WTC11 (cell line): ENCODE measurements around the gene CREB3L1. TPM values are rescaled to one million over a fixed set of nuclear protein-coding genes. Genes with fewer than 3 reads are reported as not detected.

Source experiments
- ATAC-seq: fragments of 200-7000 bp; cut with Tn5 transposase; 2 replicates; pipeline ENCODE4 v1.10.0; 2021; ENCODE audit warnings: mild to moderate bottlenecking, moderate library complexity
- CTCF ChIA-PET: fragments of 300-600 bp; sonication (Branson Sonifier 250); formaldehyde crosslinking; loops from one replicate; lab custom pipeline; 2021; ENCODE audit warnings: antibody characterized with exemption; lab: Charles Lee
- POLR2A ChIA-PET: fragments of 350-600 bp; sonication (Branson Sonifier 250); formaldehyde crosslinking; loops from one replicate; lab custom pipeline; 2021; ENCODE audit warnings: antibody characterized with exemption; lab: Charles Lee
- DNase-seq: peaks from one replicate; pipeline ENCODE4 v3.0.0; 2021; ENCODE audit warnings: low spot score
- H3K27ac Mint-ChIP-seq: 2 replicates; pipeline ENCODE4 v1.8.0; 2021; ENCODE audit warnings: mixed read lengths
- H3K27me3 Mint-ChIP-seq: 2 replicates; pipeline ENCODE4 v1.8.0; 2021; ENCODE audit warnings: low read depth, mild to moderate bottlenecking, moderate library complexity, mixed read lengths
- H3K36me3 Mint-ChIP-seq: 2 replicates; pipeline ENCODE4 v1.8.0; 2021; ENCODE audit warnings: mixed read lengths
- H3K4me1 Mint-ChIP-seq: 2 replicates; pipeline ENCODE4 v1.8.0; 2022; ENCODE audit warnings: mixed read lengths
- H3K4me3 Mint-ChIP-seq: 2 replicates; pipeline ENCODE4 v1.8.0; 2021; ENCODE audit warnings: mild to moderate bottlenecking, moderate library complexity, mixed read lengths
- H3K9me3 Mint-ChIP-seq: 2 replicates; pipeline ENCODE4 v1.8.0; 2021; ENCODE audit warnings: mixed read lengths
- ARID4B ChIP-seq: sonication (generic); formaldehyde crosslinking; IDR thresholded peaks from 2 replicates; pipeline ENCODE4 v1.8.0; 2023; ENCODE audit warnings: missing genetic modification reagents, mild to moderate bottlenecking, borderline replicate concordance
- ATF6 ChIP-seq: sonication (generic); formaldehyde crosslinking; IDR thresholded peaks from 2 replicates; pipeline ENCODE4 v1.8.1; 2023; ENCODE audit warnings: mild to moderate bottlenecking, missing genetic modification reagents
- E2F5 ChIP-seq: sonication (generic); formaldehyde crosslinking; IDR thresholded peaks from 2 replicates; pipeline ENCODE4 v1.8.1; 2022; ENCODE audit warnings: mild to moderate bottlenecking, moderate library complexity, missing genetic modification reagents
- ERG ChIP-seq: fragments of 250-450 bp; sonication (Bioruptor Pico); IDR thresholded peaks from 2 replicates; pipeline ENCODE4 v1.8.0; 2021; ENCODE audit warnings: mild to moderate bottlenecking
- ESRRA ChIP-seq: sonication (generic); formaldehyde crosslinking; IDR thresholded peaks from 2 replicates; pipeline ENCODE4 v1.8.1; 2022; ENCODE audit warnings: mild to moderate bottlenecking, missing genetic modification reagents, borderline replicate concordance
- FOXK1 ChIP-seq: sonication (generic); formaldehyde crosslinking; IDR thresholded peaks from 2 replicates; pipeline ENCODE4 v1.8.0; 2022; ENCODE audit warnings: mild to moderate bottlenecking, moderate library complexity, missing genetic modification reagents
- JAZF1 ChIP-seq: fragments of 250-450 bp; sonication (Bioruptor Pico); IDR thresholded peaks from 2 replicates; pipeline ENCODE4 v1.9.0; 2021; ENCODE audit warnings: moderate library complexity, mild to moderate bottlenecking, inconsistent platforms
- PRRX2 ChIP-seq: fragments of 250-450 bp; sonication (Bioruptor Pico); IDR thresholded peaks from 2 replicates; pipeline ENCODE4 v1.8.0; 2021; ENCODE audit warnings: mild to moderate bottlenecking
- RELA ChIP-seq: sonication (generic); formaldehyde crosslinking; IDR thresholded peaks from 2 replicates; pipeline ENCODE4 v1.8.1; 2022; ENCODE audit warnings: missing genetic modification reagents, mild to moderate bottlenecking, borderline replicate concordance
- SMAD4 ChIP-seq: sonication (generic); formaldehyde crosslinking; IDR thresholded peaks from 2 replicates; pipeline ENCODE4 v1.8.0; 2022; ENCODE audit warnings: mild to moderate bottlenecking, missing genetic modification reagents
- TEAD1 ChIP-seq: sonication (generic); formaldehyde crosslinking; IDR thresholded peaks from 2 replicates; pipeline ENCODE4 v1.8.0; 2022; ENCODE audit warnings: mild to moderate bottlenecking, missing genetic modification reagents
- USF1 ChIP-seq: sonication (generic); formaldehyde crosslinking; IDR thresholded peaks from 2 replicates; pipeline ENCODE4 v1.8.0; 2022; ENCODE audit warnings: mild to moderate bottlenecking, missing genetic modification reagents
- ZNF121 ChIP-seq: sonication (generic); formaldehyde crosslinking; IDR thresholded peaks from 2 replicates; pipeline ENCODE4 v1.8.0; 2023; ENCODE audit warnings: missing genetic modification reagents
- ZNF263 ChIP-seq: sonication (generic); formaldehyde crosslinking; IDR thresholded peaks from 2 replicates; pipeline ENCODE4 v1.8.1; 2022; ENCODE audit warnings: low read depth, mild to moderate bottlenecking, moderate library complexity, missing genetic modification reagents
- ZNF671 ChIP-seq: fragments of 250-450 bp; sonication (Bioruptor Pico); IDR thresholded peaks from 2 replicates; pipeline ENCODE4 v1.8.0; 2021; ENCODE audit warnings: mild to moderate bottlenecking
- ZSCAN18 ChIP-seq: fragments of 250-450 bp; sonication (Bioruptor Pico); IDR thresholded peaks from 2 replicates; pipeline ENCODE4 v2.1.2; 2022; ENCODE audit warnings: mild to moderate bottlenecking, moderate library complexity
- total RNA-seq: library from RNA; stranded (reverse); gene quantifications from 3 replicates; pipeline ENCODE4 v1.2.3, GENCODE V29; 2021

CREB3L1 gene
- total RNA-seq, 1 experiment from 2014 or later, result 10.9 TPM

- H3K27me3 Mint-ChIP-seq, result peaks cover 18% of the 10 kb centered on the region
- H3K4me3 Mint-ChIP-seq, result peak overlapping the region; percentile 30; the same call in 1 of the 2 replicates
- ChIA-PET CTCF (interaction anchor here (1.3 to 5.6 kb wide), 6 partner anchors 9 to 54 kb away, joined by 3 to 62 read pairs (median 11); partner anchors contain the start of genes CHRM4 and DGKZ), POLR2A (interaction anchor here (0.7 to 0.9 kb wide), 2 partner anchors 22 to 41 kb away, joined by 3 to 4 read pairs; no protein-coding TSS in a partner anchor)
- no peak for DNase-seq
- no peaks in the 10 kb centered on the region for H3K36me3 Mint-ChIP-seq
- ATAC-seq, result no peak
- H3K27ac Mint-ChIP-seq, result peak overlapping the region; percentile 94
- no peaks in the 10 kb centered on the region for H3K9me3 Mint-ChIP-seq
- TF ChIP-seq E2F5 (CRISPR knock-in tag) (no peak), SMAD4 (CRISPR knock-in tag) (no peak), ZNF121 (CRISPR knock-in tag) (no peak), PRRX2 (CRISPR knock-in tag) (no peak), ARID4B (CRISPR knock-in tag) (no peak), ZNF263 (no peak)
- H3K4me1 Mint-ChIP-seq, result peaks cover 90% of the 10 kb centered on the region
These were observed 60.3 kb downstream of the CREB3L1 start for GRCh38 chr11:46337626-46338345.

- ATAC-seq, result peak; percentile 3
- POLR2A ChIA-PET, result interaction anchor here (0.6 to 2.1 kb wide), 7 partner anchors 8 to 115 kb away, joined by 3 to 9 read pairs (median 5); partner anchors contain the start of genes CREB3L1 and DGKZ
These were observed 61.1 kb downstream of the CREB3L1 start for GRCh38 chr11:46338636-46338987.

GRCh38 chr11:46338988-46339666 is 61.7 kb downstream of the CREB3L1 start:
- H3K36me3 Mint-ChIP-seq, result no peaks in the 10 kb centered on the region
- TF ChIP-seq ESRRA (CRISPR knock-in tag), result no peak
- TF ChIP-seq ZNF671 (CRISPR knock-in tag), result no peak
- TF ChIP-seq ERG (CRISPR knock-in tag), result no peak
- no peak for TF ChIP-seq ZSCAN18 (CRISPR knock-in tag)
- TF ChIP-seq FOXK1 (CRISPR knock-in tag), result peak; percentile 80; the same call in 1 of the 2 replicates
- TF ChIP-seq USF1, result peak; percentile 46; the same call in 1 of the 2 replicates
- no peak for TF ChIP-seq RELA (CRISPR knock-in tag)
- peak; percentile 47; the same call in 1 of the 2 replicates for TF ChIP-seq TEAD1 (CRISPR knock-in tag)

More at GRCh38 chr11:46338636-46338987, 61.1 kb downstream of the CREB3L1 start:
- TF ChIP-seq ATF6 (CRISPR knock-in tag) (no peak), JAZF1 (CRISPR knock-in tag) (no peak)
- Mint-ChIP-seq H3K27ac (peak overlapping the region; percentile 99), H3K27me3 (peaks cover 14% of the 10 kb centered on the region), H3K4me3 (peak overlapping the region; percentile 60), H3K9me3 (no peaks in the 10 kb centered on the region), H3K4me1 (peaks cover 95% of the 10 kb centered on the region), H3K36me3 (no peaks in the 10 kb centered on the region)
- CTCF ChIA-PET, result interaction anchor here (0.6 to 5.6 kb wide), 13 partner anchors 9 to 155 kb away, joined by 3 to 62 read pairs (median 9); partner anchors contain the start of genes CHRM4 and DGKZ
- DNase-seq, result no peak

More at GRCh38 chr11:46338988-46339666, 61.7 kb downstream of the CREB3L1 start:
- POLR2A ChIA-PET, result interaction anchor here (0.6 to 2.2 kb wide), 10 partner anchors 8 to 114 kb away, joined by 3 to 10 read pairs (median 4); partner anchors contain the start of genes CREB3L1 and DGKZ
- DNase-seq (peak; percentile 83), ATAC-seq (peak; percentile 89)
- CTCF ChIA-PET, result interaction anchor here (0.5 to 5.6 kb wide), 21 partner anchors 8 to 156 kb away, joined by 3 to 62 read pairs (median 5); partner anchors contain the start of genes CHRM4, CREB3L1 and DGKZ
- H3K27me3 Mint-ChIP-seq, result peaks cover 9% of the 10 kb centered on the region
- H3K4me3 Mint-ChIP-seq, result peak overlapping the region; percentile 60
- no peaks in the 10 kb centered on the region for H3K9me3 Mint-ChIP-seq
- peak overlapping the region; percentile 99 for H3K27ac Mint-ChIP-seq
- H3K4me1 Mint-ChIP-seq, result peaks cover 96% of the 10 kb centered on the region
